Right kidney (tissue), 9 donors: ENCODE data around the gene NCR1.
"Not testable (repeated sequence)": the region's sequence is repeated elsewhere in the genome, so short reads cannot be mapped to it uniquely, and the experiment has no call there.

Experiments used
- DNase-seq: peaks from one replicate; pipeline ENCODE4 v3.0.0-alpha.2; 2016
- long read RNA-seq, 8 donors: transcript quantifications; one replicate each; lab custom pipeline, GENCODE V29; 2026

The NCR1 gene
- long read RNA-seq, donor 1: 0 reads
- long read RNA-seq, donor 2: 0 reads
- long read RNA-seq, donor 3: 0 reads
- long read RNA-seq, donor 4: 0 reads
- long read RNA-seq, donor 5: 0 reads
- long read RNA-seq, donor 6: 0 reads
- long read RNA-seq, donor 7: 0 reads
- long read RNA-seq, donor 8: 0 reads

GRCh38 chr19:54905803-54906511, at the start of gene NCR1:
Gene NCR1 (plus strand): TSS chr19:54906148. CDS start chr19:54906188, 40 bp downstream.
- DNase-seq: no peak

- DNase-seq: not testable (repeated sequence)
These were observed 47.5 kb upstream of the NCR1 start for GRCh38 chr19:54858476-54858875.

GRCh38 chr19:54859421-54859820, 46.5 kb upstream of the NCR1 start:
- DNase-seq: not testable (repeated sequence)

GRCh38 chr19:54863459-54863858, 42.5 kb upstream of the NCR1 start:
- DNase-seq: not testable (repeated sequence)

GRCh38 chr19:54871696-54872095, 34.3 kb upstream of the NCR1 start:
- DNase-seq: no peak

GRCh38 chr19:54873990-54874389, 32.0 kb upstream of the NCR1 start, which contains the start of gene FCAR:
Gene FCAR (plus strand): TSS chr19:54874235. CDS start chr19:54874290, 55 bp downstream.
- no peak for DNase-seq

GRCh38 chr19:54875506-54875905, 30.4 kb upstream of the NCR1 start:
- no peak for DNase-seq

- DNase-seq: no peak
These were observed 28.5 kb upstream of the NCR1 start for GRCh38 chr19:54877471-54877870.

GRCh38 chr19:54881884-54882283, 24.1 kb upstream of the NCR1 start:
- DNase-seq: no peak

- no peak for DNase-seq
These were observed 23.2 kb upstream of the NCR1 start for GRCh38 chr19:54882758-54883157.

- no peak for DNase-seq
These were observed 22.7 kb upstream of the NCR1 start for GRCh38 chr19:54883228-54883627.

GRCh38 chr19:54888239-54888638, 17.7 kb upstream of the NCR1 start:
- no peak for DNase-seq

GRCh38 chr19:54889566-54889965, 16.4 kb upstream of the NCR1 start:
- DNase-seq: no peak

GRCh38 chr19:54893406-54893805, 12.5 kb upstream of the NCR1 start:
- DNase-seq: no peak

- not testable (repeated sequence) for DNase-seq
These were observed 11.8 kb upstream of the NCR1 start for GRCh38 chr19:54894106-54894505.

- no peak for DNase-seq
These were observed 9.9 kb upstream of the NCR1 start for GRCh38 chr19:54896036-54896435.

- DNase-seq: not testable (repeated sequence)
These were observed 7.3 kb upstream of the NCR1 start for GRCh38 chr19:54898685-54899084.

- DNase-seq: not testable (repeated sequence)
These were observed 6.3 kb upstream of the NCR1 start for GRCh38 chr19:54899646-54900045.

GRCh38 chr19:54901153-54901552, 4.8 kb upstream of the NCR1 start:
- DNase-seq: not testable (repeated sequence)

GRCh38 chr19:54902061-54902460, 3.9 kb upstream of the NCR1 start:
- no peak for DNase-seq

- no peak for DNase-seq
These were observed 2.6 kb upstream of the NCR1 start for GRCh38 chr19:54903303-54903702.

- DNase-seq: not testable (repeated sequence)
These were observed 1.7 kb upstream of the NCR1 start for GRCh38 chr19:54904261-54904660.

GRCh38 chr19:54905421-54905802, 536 bp upstream of the NCR1 start:
- DNase-seq: no peak

GRCh38 chr19:54906819-54907218, 871 bp downstream of the NCR1 start:
- no peak for DNase-seq
